ENCODE measurements around the gene LMAN1L.
A peak's percentile ranks its signal among the peaks of the same experiment; 100 is the strongest.

DNA sequence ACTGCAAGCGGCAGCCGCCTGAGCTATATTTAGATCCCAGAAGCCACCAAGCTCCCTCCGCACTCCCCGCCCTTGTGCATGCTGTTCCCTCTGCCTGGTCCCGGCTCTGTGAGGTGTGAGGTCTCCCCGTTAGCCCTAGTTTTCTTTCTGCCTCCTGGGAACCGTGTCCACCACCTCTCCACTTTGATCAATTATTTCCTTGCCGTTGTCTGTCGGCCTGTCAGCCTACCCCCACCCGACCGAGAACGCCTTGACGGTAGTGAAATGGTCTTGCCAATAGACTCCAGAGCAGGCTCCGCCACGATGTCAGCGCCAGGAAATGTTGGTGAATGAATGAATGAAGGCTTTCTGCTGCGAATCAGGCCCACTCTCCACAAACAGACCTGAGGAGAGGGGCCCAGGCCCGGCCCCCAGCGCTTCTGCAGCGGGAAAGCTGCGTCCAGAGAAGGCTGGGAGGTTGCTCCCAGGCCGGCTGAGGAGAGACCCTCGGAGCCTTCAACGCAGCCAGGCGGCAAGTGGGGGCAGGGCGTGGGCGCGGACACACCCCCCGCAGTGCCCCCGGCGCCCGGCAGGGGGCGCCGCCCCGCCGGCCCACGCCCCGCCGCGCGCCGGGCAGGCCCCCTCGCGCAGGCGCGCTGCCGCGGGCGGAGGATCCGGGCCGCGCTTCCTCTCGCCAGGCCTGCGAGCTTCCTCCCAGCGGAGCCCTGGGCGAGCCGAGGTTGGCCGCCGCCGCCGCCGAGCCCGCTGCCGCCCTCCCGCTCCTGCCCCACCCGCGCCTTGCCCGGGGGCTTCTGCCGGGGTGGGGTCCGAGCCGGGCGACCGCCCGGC is 31.0 kb upstream of the LMAN1L start, which contains the start of gene CSK:
- TF ChIP-seq, protein P1, sequence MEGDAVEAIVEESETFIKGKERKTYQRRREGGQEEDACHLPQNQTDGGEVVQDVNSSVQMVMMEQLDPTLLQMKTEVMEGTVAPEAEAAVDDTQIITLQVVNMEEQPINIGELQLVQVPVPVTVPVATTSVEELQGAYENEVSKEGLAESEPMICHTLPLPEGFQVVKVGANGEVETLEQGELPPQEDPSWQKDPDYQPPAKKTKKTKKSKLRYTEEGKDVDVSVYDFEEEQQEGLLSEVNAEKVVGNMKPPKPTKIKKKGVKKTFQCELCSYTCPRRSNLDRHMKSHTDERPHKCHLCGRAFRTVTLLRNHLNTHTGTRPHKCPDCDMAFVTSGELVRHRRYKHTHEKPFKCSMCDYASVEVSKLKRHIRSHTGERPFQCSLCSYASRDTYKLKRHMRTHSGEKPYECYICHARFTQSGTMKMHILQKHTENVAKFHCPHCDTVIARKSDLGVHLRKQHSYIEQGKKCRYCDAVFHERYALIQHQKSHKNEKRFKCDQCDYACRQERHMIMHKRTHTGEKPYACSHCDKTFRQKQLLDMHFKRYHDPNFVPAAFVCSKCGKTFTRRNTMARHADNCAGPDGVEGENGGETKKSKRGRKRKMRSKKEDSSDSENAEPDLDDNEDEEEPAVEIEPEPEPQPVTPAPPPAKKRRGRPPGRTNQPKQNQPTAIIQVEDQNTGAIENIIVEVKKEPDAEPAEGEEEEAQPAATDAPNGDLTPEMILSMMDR (IDR thresholded peaks at IDR 0.05; ENCODE audit: low read length) = peak; percentile 26
- TF ChIP-seq EZH2 (optimal IDR thresholded peaks at IDR 0.05; ENCODE audit: low read depth, low read length) (no peak), EZH2phosphoT487 (IDR thresholded peaks at IDR 0.05; ENCODE audit: low read length) (no peak)
